Mammary epithelial cell (primary cell): ENCODE measurements around the gene DIAPH3.

Experiments used
- CTCF ChIP-seq, 2 donors: IDR thresholded peaks in 1 of 2; conservative IDR thresholded peaks in 1 of 2; 2 replicates each; pipeline ENCODE4 v1.5.1; 2011 to 2012; ENCODE audit warnings: inconsistent platforms in 2 of 2, low read length in 2 of 2, mild to moderate bottlenecking in 2 of 2, control low read depth in 1 of 2, low read depth in 1 of 2; ENCODE audit not compliant: insufficient read depth in 1 of 2; ENCODE audit errors: extremely low read depth in 1 of 2
- EZH2 ChIP-seq: IDR thresholded peaks from 2 replicates; pipeline ENCODE4 v1.6.1; 2012; ENCODE audit warnings: low read length, inconsistent platforms, borderline replicate concordance

GRCh38 chr13:59842507-59842906 lies 321.2 kb downstream of the DIAPH3 start:
- TF ChIP-seq CTCF (conservative IDR thresholded peaks at IDR 0.05 in 1 of 2, IDR thresholded peaks at IDR 0.05 in 1 of 2; ENCODE audit: extremely low read depth in 1 of 2, insufficient read depth in 1 of 2, low read depth in 1 of 2, low read length in 2 of 2), result no peak
- TF ChIP-seq EZH2, result no peak
